ENCODE data around the gene SCYL3. TPM values are rescaled to one million over a fixed set of nuclear protein-coding genes. Genes with fewer than 3 reads are reported as not detected.
"Not testable (repeated sequence)": the region's sequence is repeated elsewhere in the genome, so short reads cannot be mapped to it uniquely, and the experiment has no call there.

The SCYL3 gene
- total and polyA plus RNA-seq, 2 donors (not counting 1 experiment from before 2014, with no cell fraction given): 7.2 to 11.7 TPM

- Histone ChIP-seq H4K20me1 (ENCODE audit: control insufficient read depth, extremely low read depth, insufficient read depth, low read length) (peaks cover 2% of the 10 kb centered on the region), H3K79me2 (ENCODE audit: control insufficient read depth, insufficient read depth, low read length) (no peaks in the 10 kb centered on the region), H3K36me3 (ENCODE audit: control insufficient read depth, insufficient read depth, low read length) (peaks cover 14% of the 10 kb centered on the region), H3K27ac (ENCODE audit: insufficient read depth, low read length) (no peak overlapping the region), H2AFZ (ENCODE audit: low read length) (no peak overlapping the region), H3K9ac (ENCODE audit: insufficient read depth, low read length) (no peak overlapping the region), H3K27me3 (ENCODE audit: control insufficient read depth, insufficient read depth, low read length) (no peaks in the 10 kb centered on the region), H3K4me2 (ENCODE audit: extremely low read depth, insufficient read depth, low read length) (no peak overlapping the region), H3K4me3 (replicated peaks in 1 of 4; ENCODE audit: control extremely low read depth in 1 of 4, insufficient read depth in 1 of 4, low read depth in 3 of 4, low read length in 4 of 4) (no peak overlapping the region), H3K4me1 (ENCODE audit: control insufficient read depth, extremely low read depth, insufficient read depth, low read length) (no peaks in the 10 kb centered on the region), H3K9me3 (ENCODE audit: control insufficient read depth, insufficient read depth, low read depth, low read length) (no peaks in the 10 kb centered on the region)
- peak; percentile 26 to 86 for DNase-seq (ENCODE audit: low read depth in 2 of 2)
- TF ChIP-seq EZH2 (IDR thresholded peaks at IDR 0.05; ENCODE audit: low read length, missing control alignments): no peak
- no peak for TF ChIP-seq CTCF (conservative IDR thresholded peaks at IDR 0.05 in 1 of 2, IDR thresholded peaks at IDR 0.05 in 1 of 2; ENCODE audit: low read depth in 1 of 2, low read length in 2 of 2)
These were observed 19.5 kb downstream of the SCYL3 start for GRCh38 chr1:169874229-169874628.

GRCh38 chr1:169873582-169874199 lies 20.0 kb downstream of the SCYL3 start:
- Histone ChIP-seq H3K4me2 (ENCODE audit: extremely low read depth, insufficient read depth, low read length) (no peak overlapping the region), H3K36me3 (ENCODE audit: control insufficient read depth, insufficient read depth, low read length) (peaks cover 14% of the 10 kb centered on the region), H3K9me3 (ENCODE audit: control insufficient read depth, insufficient read depth, low read depth, low read length) (no peaks in the 10 kb centered on the region), H3K27ac (ENCODE audit: insufficient read depth, low read length) (no peak overlapping the region), H2AFZ (ENCODE audit: low read length) (no peak overlapping the region), H4K20me1 (ENCODE audit: control insufficient read depth, extremely low read depth, insufficient read depth, low read length) (peaks cover 2% of the 10 kb centered on the region), H3K27me3 (ENCODE audit: control insufficient read depth, insufficient read depth, low read length) (no peaks in the 10 kb centered on the region), H3K4me1 (ENCODE audit: control insufficient read depth, extremely low read depth, insufficient read depth, low read length) (no peaks in the 10 kb centered on the region), H3K79me2 (ENCODE audit: control insufficient read depth, insufficient read depth, low read length) (no peaks in the 10 kb centered on the region), H3K9ac (ENCODE audit: insufficient read depth, low read length) (no peak overlapping the region), H3K4me3 (replicated peaks in 1 of 4; ENCODE audit: control extremely low read depth in 1 of 4, insufficient read depth in 1 of 4, low read depth in 3 of 4, low read length in 4 of 4) (no peak overlapping the region)
- peak; percentile 33 to 35 for DNase-seq (ENCODE audit: low read depth in 2 of 2)
- TF ChIP-seq EZH2 (IDR thresholded peaks at IDR 0.05; ENCODE audit: low read length, missing control alignments) (no peak), CTCF (conservative IDR thresholded peaks at IDR 0.05 in 1 of 2, IDR thresholded peaks at IDR 0.05 in 1 of 2; ENCODE audit: low read depth in 1 of 2, low read length in 2 of 2) (no peak)

GRCh38 chr1:169872906-169873305 lies 20.8 kb downstream of the SCYL3 start:
- TF ChIP-seq EZH2 (IDR thresholded peaks at IDR 0.05; ENCODE audit: low read length, missing control alignments) (no peak), CTCF (conservative IDR thresholded peaks at IDR 0.05 in 1 of 2, IDR thresholded peaks at IDR 0.05 in 1 of 2; ENCODE audit: low read depth in 1 of 2, low read length in 2 of 2) (no peak)
- Histone ChIP-seq H3K4me1 (ENCODE audit: control insufficient read depth, extremely low read depth, insufficient read depth, low read length) (no peaks in the 10 kb centered on the region), H3K27ac (ENCODE audit: insufficient read depth, low read length) (no peak overlapping the region), H3K4me3 (replicated peaks in 1 of 4; ENCODE audit: control extremely low read depth in 1 of 4, insufficient read depth in 1 of 4, low read depth in 3 of 4, low read length in 4 of 4) (no peak overlapping the region), H3K27me3 (ENCODE audit: control insufficient read depth, insufficient read depth, low read length) (no peaks in the 10 kb centered on the region), H2AFZ (ENCODE audit: low read length) (no peak overlapping the region), H3K4me2 (ENCODE audit: extremely low read depth, insufficient read depth, low read length) (no peak overlapping the region), H3K9me3 (ENCODE audit: control insufficient read depth, insufficient read depth, low read depth, low read length) (no peaks in the 10 kb centered on the region), H3K79me2 (ENCODE audit: control insufficient read depth, insufficient read depth, low read length) (no peaks in the 10 kb centered on the region), H4K20me1 (ENCODE audit: control insufficient read depth, extremely low read depth, insufficient read depth, low read length) (peaks cover 2% of the 10 kb centered on the region), H3K9ac (ENCODE audit: insufficient read depth, low read length) (no peak overlapping the region), H3K36me3 (ENCODE audit: control insufficient read depth, insufficient read depth, low read length) (peaks cover 14% of the 10 kb centered on the region)
- peak in 1 of 2 donors; percentile 29 for DNase-seq (ENCODE audit: low read depth in 2 of 2)

GRCh38 chr1:169871988-169872387 lies 21.7 kb downstream of the SCYL3 start:
- DNase-seq (ENCODE audit: low read depth in 2 of 2); H3K9me3 ChIP-seq (ENCODE audit: control insufficient read depth, insufficient read depth, low read depth, low read length); H3K27me3 ChIP-seq (ENCODE audit: control insufficient read depth, insufficient read depth, low read length); H4K20me1 ChIP-seq (ENCODE audit: control insufficient read depth, extremely low read depth, insufficient read depth, low read length); H3K79me2 ChIP-seq (ENCODE audit: control insufficient read depth, insufficient read depth, low read length); H3K27ac ChIP-seq (ENCODE audit: insufficient read depth, low read length); H3K4me2 ChIP-seq (ENCODE audit: extremely low read depth, insufficient read depth, low read length); H3K9ac ChIP-seq (ENCODE audit: insufficient read depth, low read length); H3K4me1 ChIP-seq (ENCODE audit: control insufficient read depth, extremely low read depth, insufficient read depth, low read length); H3K4me3 ChIP-seq (replicated peaks in 1 of 4; ENCODE audit: control extremely low read depth in 1 of 4, insufficient read depth in 1 of 4, low read depth in 3 of 4, low read length in 4 of 4); H2AFZ ChIP-seq (ENCODE audit: low read length): not testable (repeated sequence)
- peaks cover 14% of the 10 kb centered on the region for H3K36me3 ChIP-seq (ENCODE audit: control insufficient read depth, insufficient read depth, low read length)
